AG09309 (cell line): Measurements from ENCODE around the gene PEPD.

Source experiments
- DNase-seq: peaks from one replicate; pipeline ENCODE4 v3.0.0-alpha.2; 2010; ENCODE audit warnings: low read depth
- H3K4me3 ChIP-seq: 2 replicates; pipeline ENCODE4 v1.5.1; 2011; ENCODE audit warnings: mild to moderate bottlenecking, low read depth, low read length, moderate library complexity; ENCODE audit not compliant: control insufficient read depth
- CTCF ChIP-seq: IDR thresholded peaks from 2 replicates; pipeline ENCODE4 v1.5.1; 2011; ENCODE audit warnings: mild to moderate bottlenecking, low read depth, low read length, inconsistent platforms; ENCODE audit not compliant: insufficient read depth, control insufficient read depth; ENCODE audit errors: missing control alignments

Gene PEPD

GRCh38 chr19:33517922-33518321 lies 3.7 kb downstream of the PEPD start:
- TF ChIP-seq CTCF: no peak
- H3K4me3 ChIP-seq: no peak overlapping the region
- DNase-seq: no peak

- DNase-seq: no peak
- no peak overlapping the region for H3K4me3 ChIP-seq
- TF ChIP-seq CTCF: no peak
These were observed 5.7 kb downstream of the PEPD start for GRCh38 chr19:33515921-33516320.

- no peak for DNase-seq
- no peak overlapping the region for H3K4me3 ChIP-seq
- TF ChIP-seq CTCF: no peak
These were observed 6.6 kb downstream of the PEPD start for GRCh38 chr19:33514885-33515551.

- DNase-seq: no peak
- no peak overlapping the region for H3K4me3 ChIP-seq
- no peak for TF ChIP-seq CTCF
These were observed 8.2 kb downstream of the PEPD start for GRCh38 chr19:33513424-33513823.

- DNase-seq: no peak
- TF ChIP-seq CTCF: no peak
- no peak overlapping the region for H3K4me3 ChIP-seq
These were observed 8.9 kb downstream of the PEPD start for GRCh38 chr19:33512580-33513137.

GRCh38 chr19:33512021-33512420 lies 9.6 kb downstream of the PEPD start:
- TF ChIP-seq CTCF: no peak
- H3K4me3 ChIP-seq: no peak overlapping the region
- no peak for DNase-seq
